Measurements from ENCODE around the gene LTB4R.

GRCh38 chr14:24364841-24365240, 53.5 kb downstream of the LTB4R start:
- no peak for TF ChIP-seq PATZ1 (CRISPR knock-in tag; IDR thresholded peaks at IDR 0.05; ENCODE audit: borderline replicate concordance)
- no peak for TF ChIP-seq ZNF70 (CRISPR knock-in tag; IDR thresholded peaks at IDR 0.05)
- no peak for TF ChIP-seq ZFP3 (CRISPR knock-in tag; IDR thresholded peaks at IDR 0.05)
- no peak for TF ChIP-seq TOX (CRISPR knock-in tag; IDR thresholded peaks at IDR 0.05; ENCODE audit: borderline replicate concordance)
- TF ChIP-seq RARB (CRISPR knock-in tag; IDR thresholded peaks at IDR 0.05) = no peak
- TF ChIP-seq BACH2 (CRISPR knock-in tag; IDR thresholded peaks at IDR 0.05; ENCODE audit: borderline replicate concordance) = no peak
- TF ChIP-seq PPARA (CRISPR knock-in tag; IDR thresholded peaks at IDR 0.05; ENCODE audit: borderline replicate concordance) = no peak
- TF ChIP-seq ISL1 (CRISPR knock-in tag; IDR thresholded peaks at IDR 0.05) = no peak
- no peak for TF ChIP-seq POU6F1 (CRISPR knock-in tag; IDR thresholded peaks at IDR 0.05; ENCODE audit: borderline replicate concordance, low read depth)
- no peak for TF ChIP-seq ZC3H10 (CRISPR knock-in tag; IDR thresholded peaks at IDR 0.05)
- no peak for TF ChIP-seq OSR1 (CRISPR knock-in tag; IDR thresholded peaks at IDR 0.05)

All from SK-N-SH treated with all-trans-retinoic acid at 6 μM for 48 hours (cell line).